ENCODE data around the gene NUP210. TPM values are rescaled to one million over a fixed set of nuclear protein-coding genes. Genes with fewer than 3 reads are reported as not detected.

NUP210 gene
- 10 to 100 TPM in 3 of 4 donors, 1 to 10 TPM in 1; 9.8 to 24.6 (median 17.7) TPM for total RNA-seq

DNA sequence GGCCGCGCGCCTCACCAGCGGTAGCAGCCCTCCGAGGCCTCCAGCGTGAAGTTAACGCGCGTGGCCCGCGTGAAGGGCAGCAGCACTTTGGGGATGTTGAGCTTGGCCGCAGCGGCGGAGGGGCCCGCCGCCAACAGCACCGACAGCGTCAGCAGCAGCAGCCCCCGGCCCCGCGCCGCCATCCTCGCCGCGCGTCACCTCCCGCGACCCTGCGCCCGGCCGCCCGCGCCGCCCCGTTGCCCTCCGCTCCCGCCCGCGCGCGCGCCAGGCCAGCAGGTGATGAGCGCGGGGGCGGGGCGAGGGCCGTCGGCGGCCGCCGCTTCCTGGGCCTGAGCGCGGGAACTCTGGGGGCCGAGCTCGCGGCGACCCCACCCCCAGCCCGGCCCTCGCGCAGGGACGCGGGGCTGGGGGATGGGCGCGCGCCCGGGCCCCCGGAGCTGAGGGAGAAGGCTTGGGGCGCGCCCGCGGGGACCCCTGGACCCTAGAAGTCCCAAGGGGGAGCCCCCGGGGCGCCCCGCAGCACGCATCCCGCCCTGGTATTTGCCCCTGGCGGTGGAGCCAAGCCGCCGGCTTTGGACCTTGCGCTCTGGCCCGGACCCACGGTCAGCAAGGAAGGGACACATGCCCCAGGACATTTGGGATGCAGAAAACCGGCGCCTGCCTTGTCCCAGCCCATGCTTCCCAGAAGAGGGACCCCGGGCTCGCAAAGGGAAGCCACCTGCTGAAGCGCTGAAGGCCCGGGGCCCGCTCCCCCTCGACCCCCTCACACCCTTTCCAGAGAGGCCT lies at the start of gene NUP210:
Gene NUP210 (minus strand): TSS at position 278 of the 786 bp plus-strand sequence. CDS start 96 bp downstream, at position 182.
- no peaks in the 10 kb centered on the region for H3K9me3 ChIP-seq
- H3K4me1 ChIP-seq: no peaks in the 10 kb centered on the region
- intact Hi-C loops (cut with DNase I): no loop called here
- no peaks in the 10 kb centered on the region for H3K36me3 ChIP-seq
- 11% methylated on average over 11 of the region's 90 CpGs; no CpG with 5 or more reads in 1 of the 2 donors for WGBS, 2 donors
- H3K4me3 ChIP-seq (replicated peaks in 1 of 3): peak within 1 kb of the TSS; percentile 41 to 62 (median 47)
- peak; percentile 66 to 69 for DNase-seq
- H3K27ac ChIP-seq: peak within 1 kb of the TSS in 1 of 3 donors; percentile 41
- H3K27me3 ChIP-seq: no peaks in the 10 kb centered on the region
- TF ChIP-seq, protein P1, sequence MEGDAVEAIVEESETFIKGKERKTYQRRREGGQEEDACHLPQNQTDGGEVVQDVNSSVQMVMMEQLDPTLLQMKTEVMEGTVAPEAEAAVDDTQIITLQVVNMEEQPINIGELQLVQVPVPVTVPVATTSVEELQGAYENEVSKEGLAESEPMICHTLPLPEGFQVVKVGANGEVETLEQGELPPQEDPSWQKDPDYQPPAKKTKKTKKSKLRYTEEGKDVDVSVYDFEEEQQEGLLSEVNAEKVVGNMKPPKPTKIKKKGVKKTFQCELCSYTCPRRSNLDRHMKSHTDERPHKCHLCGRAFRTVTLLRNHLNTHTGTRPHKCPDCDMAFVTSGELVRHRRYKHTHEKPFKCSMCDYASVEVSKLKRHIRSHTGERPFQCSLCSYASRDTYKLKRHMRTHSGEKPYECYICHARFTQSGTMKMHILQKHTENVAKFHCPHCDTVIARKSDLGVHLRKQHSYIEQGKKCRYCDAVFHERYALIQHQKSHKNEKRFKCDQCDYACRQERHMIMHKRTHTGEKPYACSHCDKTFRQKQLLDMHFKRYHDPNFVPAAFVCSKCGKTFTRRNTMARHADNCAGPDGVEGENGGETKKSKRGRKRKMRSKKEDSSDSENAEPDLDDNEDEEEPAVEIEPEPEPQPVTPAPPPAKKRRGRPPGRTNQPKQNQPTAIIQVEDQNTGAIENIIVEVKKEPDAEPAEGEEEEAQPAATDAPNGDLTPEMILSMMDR (IDR thresholded peaks at IDR 0.05): peak in 1 of 6 experiments; percentile 6
- peak in 1 of 2 donors; percentile 61 for TF ChIP-seq POLR2A (IDR thresholded peaks at IDR 0.05)

DNA sequence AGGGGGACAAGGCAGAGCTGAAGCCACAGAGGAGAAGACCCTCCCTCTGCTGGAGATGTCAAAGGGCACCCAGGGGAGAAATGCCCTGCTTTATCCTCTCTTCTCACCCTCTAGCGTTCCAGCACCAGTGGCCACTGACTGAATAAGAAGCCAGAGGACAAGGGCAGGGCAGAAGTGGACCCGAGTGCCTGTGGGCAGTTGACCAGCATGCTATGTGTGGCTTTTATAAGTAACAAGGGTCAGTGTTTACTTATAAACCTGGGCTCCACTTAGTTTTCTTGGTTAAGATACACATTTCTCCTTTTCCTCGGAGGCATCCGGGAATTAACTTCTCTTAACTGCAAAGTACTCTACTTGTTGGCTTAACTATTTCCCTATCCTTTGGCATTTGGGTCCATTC lies 46.7 kb upstream of the NUP210 start:
- Histone ChIP-seq H3K27ac (no peak overlapping the region), H3K27me3 (no peaks in the 10 kb centered on the region), H3K4me1 (no peaks in the 10 kb centered on the region), H3K36me3 (no peaks in the 10 kb centered on the region), H3K9me3 (no peaks in the 10 kb centered on the region), H3K4me3 (replicated peaks in 1 of 3) (no peak overlapping the region)
- no peak for TF ChIP-seq POLR2A (IDR thresholded peaks at IDR 0.05)
- TF ChIP-seq, protein P1 (IDR thresholded peaks at IDR 0.05): no peak
- WGBS, 2 donors: 59 to 64% methylated on average over 4 of the region's 4 CpGs
- no peak for DNase-seq
- intact Hi-C loops (cut with DNase I): no loop called here

DNA sequence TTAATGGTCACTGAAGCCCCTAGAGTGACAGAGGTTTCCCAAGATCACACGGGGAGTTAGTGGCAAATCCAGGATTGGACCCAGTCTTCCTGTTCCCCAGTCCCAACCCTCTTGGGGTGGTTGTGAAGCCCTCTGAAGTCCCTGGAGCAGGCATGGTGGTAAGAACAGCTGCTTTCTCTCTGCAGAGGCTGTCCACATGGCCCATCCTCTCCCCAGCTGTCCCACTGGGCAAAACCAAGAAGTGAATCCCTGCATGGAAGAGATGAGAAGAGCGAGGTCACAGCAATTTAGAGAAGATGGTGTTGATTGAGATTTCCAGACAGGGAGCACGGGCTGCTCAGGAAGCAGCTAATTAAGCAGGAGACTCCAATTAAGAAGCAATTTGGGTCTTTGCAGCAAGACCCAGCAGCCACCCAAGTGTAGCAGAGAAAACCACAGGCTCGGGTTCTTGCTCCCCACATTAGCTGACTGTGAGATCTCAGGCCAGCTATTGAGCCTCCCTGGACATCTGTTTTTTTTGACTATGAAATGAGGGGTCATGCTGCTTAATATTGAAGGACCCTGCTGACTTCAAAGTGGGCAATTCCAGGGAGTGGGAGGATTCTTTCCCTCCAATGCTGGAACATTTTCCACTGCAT lies 45.2 kb upstream of the NUP210 start:
- no peak for DNase-seq
- H3K4me3 ChIP-seq (replicated peaks in 1 of 3): no peak overlapping the region
- no peak overlapping the region for H3K27ac ChIP-seq
- no peaks in the 10 kb centered on the region for H3K27me3 ChIP-seq
- no peaks in the 10 kb centered on the region for H3K4me1 ChIP-seq
- WGBS, 2 donors: 77 to 81% methylated on average over 4 of the region's 4 CpGs
- TF ChIP-seq POLR2A (IDR thresholded peaks at IDR 0.05): no peak
- TF ChIP-seq, protein P1 (IDR thresholded peaks at IDR 0.05): no peak
- H3K9me3 ChIP-seq: no peaks in the 10 kb centered on the region
- no peaks in the 10 kb centered on the region for H3K36me3 ChIP-seq
- intact Hi-C loops (cut with DNase I): no loop called here

DNA sequence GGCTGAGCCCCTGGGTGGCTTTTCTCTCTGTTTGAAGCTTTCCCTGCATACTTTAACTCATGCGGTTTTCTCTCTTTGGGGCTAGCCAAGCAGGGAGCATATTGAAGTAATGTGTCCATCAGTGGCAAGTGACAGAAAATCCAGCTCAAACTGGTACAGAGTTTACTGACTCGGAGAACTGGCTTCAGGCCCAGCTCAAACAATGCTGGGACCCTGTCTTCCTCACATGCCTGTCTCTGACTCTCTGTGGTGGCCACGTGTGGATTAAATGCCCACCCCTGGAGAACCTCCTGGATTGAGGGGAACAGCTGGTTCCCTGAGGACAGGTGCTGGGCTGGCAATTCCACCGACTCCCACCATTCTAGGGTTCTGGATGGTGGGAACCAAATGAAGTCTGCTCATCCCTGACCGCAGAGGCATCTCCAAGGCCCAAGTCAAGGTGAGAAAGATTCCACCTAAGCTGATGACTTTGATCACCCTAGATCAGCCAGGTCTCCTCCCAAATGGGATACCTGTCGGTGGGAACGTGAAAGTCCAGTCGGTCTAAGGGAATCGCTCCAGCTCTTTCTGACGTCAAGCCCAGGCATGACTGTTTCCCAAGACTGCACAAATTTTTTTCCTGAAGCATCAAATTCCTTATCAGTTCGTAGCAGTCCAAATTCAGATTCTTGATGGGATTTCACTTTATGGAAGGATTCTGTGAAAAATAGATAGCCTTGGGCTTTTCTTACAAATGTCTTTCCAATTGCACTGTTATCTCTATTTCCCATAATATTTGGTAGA lies 43.7 kb upstream of the NUP210 start:
- no peaks in the 10 kb centered on the region for H3K4me1 ChIP-seq
- H3K4me3 ChIP-seq (replicated peaks in 1 of 3): no peak overlapping the region
- no peaks in the 10 kb centered on the region for H3K36me3 ChIP-seq
- no peaks in the 10 kb centered on the region for H3K27me3 ChIP-seq
- WGBS, 2 donors: 79 to 82% methylated on average over 11 of the region's 11 CpGs
- TF ChIP-seq, protein P1 (IDR thresholded peaks at IDR 0.05): no peak
- TF ChIP-seq POLR2A (IDR thresholded peaks at IDR 0.05): no peak
- no peak for DNase-seq
- H3K27ac ChIP-seq: no peak overlapping the region
- H3K9me3 ChIP-seq: no peaks in the 10 kb centered on the region
- intact Hi-C loops (cut with DNase I): no loop called here

Measured in thyroid gland (tissue), 4 donors.